SK-N-SH (cell line): ENCODE data around the gene CYBC1.
"Not testable (repeated sequence)": the region's sequence is repeated elsewhere in the genome, so short reads cannot be mapped to it uniquely, and the experiment has no call there.

Experiments
- CTCF ChIP-seq: fragments of 200-600 bp; sonication (generic); IDR thresholded peaks from 2 replicates; pipeline ENCODE4 v1.6.1; 2017; ENCODE audit warnings: antibody characterized with exemption, mild to moderate bottlenecking, moderate library complexity
- EZH2phosphoT487 ChIP-seq: fragments of 200-600 bp; sonication (generic); IDR thresholded peaks from 2 replicates; pipeline ENCODE4 v1.6.1; 2017; ENCODE audit warnings: low read depth, mixed run types, mild to moderate bottlenecking, antibody characterized with exemption, moderate library complexity, borderline replicate concordance
- POLR2AphosphoS5 ChIP-seq: IDR thresholded peaks from 2 replicates; pipeline ENCODE4 v1.6.1; 2012; ENCODE audit warnings: low read depth, low read length
- RCOR1 ChIP-seq: fragments of 150-350 bp; IDR thresholded peaks from 2 replicates; pipeline ENCODE4 v1.6.1; 2017; ENCODE audit warnings: antibody characterized with exemption, low read length
- TAF1 ChIP-seq: IDR thresholded peaks from 2 replicates; pipeline ENCODE4 v1.6.1; 2012; ENCODE audit warnings: low read depth, mild to moderate bottlenecking, low read length, moderate library complexity, borderline replicate concordance

DNA sequence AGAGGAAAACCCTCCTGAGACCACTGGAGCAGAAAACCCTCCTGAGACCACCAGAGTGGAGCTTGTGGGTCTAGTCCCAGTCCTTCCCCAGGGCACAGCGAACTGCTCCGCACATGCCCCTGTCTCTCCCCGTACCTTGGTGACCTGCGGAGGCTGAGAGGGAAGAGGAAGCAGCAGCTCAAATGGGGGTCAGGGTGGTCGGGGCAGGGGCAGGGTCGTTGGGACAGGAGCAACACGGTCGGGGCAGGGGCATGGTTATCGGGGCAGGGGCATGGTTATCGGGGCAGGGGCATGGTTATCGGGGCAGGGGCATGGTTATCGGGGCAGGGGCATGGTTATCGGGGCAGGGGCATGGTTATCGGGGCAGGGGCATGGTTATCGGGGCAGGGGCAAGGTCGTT lies 38.5 kb downstream of the CYBC1 start:
- not testable (repeated sequence) for TF ChIP-seq POLR2AphosphoS5, RCOR1, TAF1, CTCF, EZH2phosphoT487
